Medulla oblongata (tissue), 1 donor: ENCODE results near the gene OR5AN1.
"Not testable (repeated sequence)": the region's sequence is repeated elsewhere in the genome, so short reads cannot be mapped to it uniquely, and the experiment has no call there.

Source experiments
- DNase-seq: peaks from one replicate; pipeline ENCODE4 v3.0.0-alpha.2; 2015; ENCODE audit errors: extremely low spot score

Gene OR5AN1

GRCh38 chr11:59358595-59358994, at the start of gene OR5AN1:
TSS of gene OR5AN1 (plus strand) at chr11:59358895. CDS start at chr11:59364459, 5,564 bp downstream.
- no peak for DNase-seq

DNA sequence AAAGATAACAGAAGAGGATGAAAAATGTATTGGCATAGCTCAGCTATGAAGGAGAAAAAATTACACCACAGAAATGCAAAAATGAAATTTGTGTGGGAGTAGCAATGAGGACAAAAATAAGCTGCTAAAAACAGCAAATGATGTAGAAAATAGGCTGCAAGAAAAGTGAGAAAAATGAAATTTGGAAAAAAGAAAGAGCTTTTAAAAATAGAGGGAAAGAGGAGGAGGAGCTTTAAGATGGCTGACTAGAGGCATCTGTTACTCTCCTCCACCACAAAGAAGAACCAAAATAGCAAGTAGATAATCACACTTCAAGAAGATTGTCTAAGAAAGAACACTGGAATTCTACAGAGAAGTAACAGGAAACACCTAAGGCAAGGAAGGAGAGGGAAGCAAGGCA, 23.7 kb upstream of the OR5AN1 start:
- DNase-seq: no peak

DNA sequence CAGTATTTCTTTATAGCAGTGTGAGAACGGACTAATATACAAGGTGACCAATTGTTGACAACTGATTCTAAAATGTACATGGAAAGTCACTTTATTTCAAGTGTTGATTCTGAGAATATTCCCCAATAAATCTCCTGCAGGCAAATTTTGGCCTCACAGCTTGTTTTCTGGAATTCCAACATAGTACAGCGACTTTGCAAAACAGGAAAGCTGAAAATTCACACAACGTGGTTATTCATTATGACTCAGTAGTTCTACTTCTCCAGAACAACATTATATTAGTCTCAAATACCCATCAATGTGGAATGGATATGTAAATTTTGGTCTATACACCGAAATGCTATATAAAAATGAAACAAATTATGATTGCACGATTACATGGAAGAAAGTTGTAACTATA, 22.5 kb upstream of the OR5AN1 start:
- no peak for DNase-seq

- no peak for DNase-seq
Measured at GRCh38 chr11:59336931-59337330, 21.8 kb upstream of the OR5AN1 start.

GRCh38 chr11:59349657-59350056, 9.0 kb upstream of the OR5AN1 start:
- DNase-seq: not testable (repeated sequence)

DNA sequence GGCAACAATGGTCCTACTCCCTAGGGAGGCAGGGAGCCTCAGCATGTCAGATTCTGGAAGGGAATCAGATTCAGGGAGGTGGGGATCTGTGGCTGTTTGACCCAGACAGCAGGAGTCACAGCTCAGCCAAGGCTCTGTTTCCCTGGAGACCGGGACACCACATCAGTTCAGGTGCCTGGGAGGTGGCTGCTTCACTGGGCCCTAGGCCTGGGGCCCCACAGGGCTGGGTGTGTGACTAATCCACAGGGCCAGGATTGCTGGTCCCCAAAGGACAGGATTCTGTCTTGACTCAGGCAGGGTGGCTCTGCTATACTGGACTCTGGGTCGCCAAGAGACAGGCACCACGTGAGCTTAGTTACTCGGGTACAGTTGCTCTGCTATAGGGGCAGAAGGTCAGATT, 3.5 kb upstream of the OR5AN1 start:
- DNase-seq: no peak

DNA sequence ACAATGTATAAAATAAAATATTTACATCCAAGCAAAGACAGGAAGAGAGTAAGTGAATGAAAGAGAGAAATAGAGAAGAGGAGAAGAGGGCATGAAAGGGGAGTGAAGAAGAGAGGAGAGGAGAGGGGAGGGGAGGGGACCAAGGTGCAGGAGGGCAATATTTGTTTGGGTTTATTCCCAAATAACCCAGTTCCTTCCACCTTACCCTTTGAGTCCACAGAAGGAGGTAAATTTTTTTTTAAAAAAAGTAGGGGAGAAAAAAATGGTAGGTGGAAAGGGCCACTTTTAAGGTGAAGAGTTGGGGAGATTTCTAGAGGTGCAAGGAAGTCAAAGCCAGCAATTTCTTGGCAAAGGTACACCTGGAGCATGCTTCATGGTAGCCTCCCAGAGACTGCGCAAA, 2.1 kb upstream of the OR5AN1 start:
- DNase-seq: no peak

- DNase-seq: no peak
Measured at GRCh38 chr11:59358020-59358419, 675 bp upstream of the OR5AN1 start.

GRCh38 chr11:59365232-59366018, 6.7 kb downstream of the OR5AN1 start:
- no peak for DNase-seq

GRCh38 chr11:59368238-59369022, 9.7 kb downstream of the OR5AN1 start:
- peak; percentile 17 for DNase-seq

DNA sequence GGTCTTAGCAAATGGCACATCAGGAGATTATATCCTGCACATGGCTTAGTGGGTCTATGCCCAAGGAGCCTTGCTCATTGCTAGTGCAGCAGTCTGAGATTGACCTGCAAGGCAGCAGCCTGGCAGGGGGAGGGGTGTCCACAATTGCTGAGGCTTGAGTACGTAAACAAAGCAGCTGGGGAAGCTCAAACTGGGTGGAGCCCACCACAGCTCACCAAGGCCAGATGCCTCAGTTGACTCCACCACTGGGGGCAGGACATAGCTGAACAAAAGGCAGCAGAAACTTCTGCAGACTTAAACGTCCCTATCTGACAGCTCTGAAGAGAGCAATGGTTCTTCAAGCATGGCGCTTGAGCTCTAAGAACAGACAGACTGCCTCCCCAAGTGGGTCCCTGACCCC, 13.6 kb downstream of the OR5AN1 start:
- DNase-seq: not testable (repeated sequence)

DNA sequence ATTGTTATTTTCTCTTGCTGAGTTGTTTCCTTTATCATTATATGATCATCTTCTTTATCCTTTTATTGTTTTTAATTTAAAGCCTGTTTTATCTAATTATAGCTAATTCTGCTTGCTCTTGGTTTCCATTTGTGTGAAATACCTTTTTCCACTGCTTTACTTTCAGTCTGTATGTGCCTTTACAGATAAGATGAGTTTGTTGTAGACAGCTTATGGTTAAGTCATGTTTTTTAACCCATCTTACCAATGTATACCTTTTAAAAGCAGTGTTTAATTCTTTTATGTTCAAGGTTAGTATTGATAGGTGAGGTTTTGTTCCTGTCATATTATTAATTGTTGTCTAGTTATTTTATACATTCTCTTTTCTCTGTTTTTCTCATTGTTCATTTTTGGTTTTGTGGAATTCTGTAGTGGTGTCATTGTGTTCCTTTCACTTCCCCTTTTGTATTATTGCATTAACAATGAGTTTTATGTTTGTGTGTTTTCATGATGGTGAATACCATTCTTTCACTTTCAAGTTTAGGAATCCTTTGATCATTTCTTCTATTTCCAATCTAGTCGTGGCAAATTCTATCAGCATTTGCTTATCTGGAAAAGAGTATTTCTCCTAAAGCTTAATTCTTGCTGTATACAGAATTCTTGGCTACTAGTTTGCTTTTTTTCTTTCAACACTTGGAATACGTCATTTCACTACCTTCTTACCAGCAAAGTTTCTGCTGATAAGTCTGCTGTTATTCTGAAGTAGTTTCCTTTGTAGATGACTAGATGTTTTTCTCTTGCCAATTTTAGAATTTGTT, 21.8 kb downstream of the OR5AN1 start:
- no peak for DNase-seq

GRCh38 chr11:59394186-59394585, 35.5 kb downstream of the OR5AN1 start:
- no peak for DNase-seq

- no peak for DNase-seq
Measured at GRCh38 chr11:59400461-59401261, 42.0 kb downstream of the OR5AN1 start.

GRCh38 chr11:59401262-59401552, 42.5 kb downstream of the OR5AN1 start:
- DNase-seq: no peak

- no peak for DNase-seq
Measured at GRCh38 chr11:59403546-59403945, 44.9 kb downstream of the OR5AN1 start.

DNA sequence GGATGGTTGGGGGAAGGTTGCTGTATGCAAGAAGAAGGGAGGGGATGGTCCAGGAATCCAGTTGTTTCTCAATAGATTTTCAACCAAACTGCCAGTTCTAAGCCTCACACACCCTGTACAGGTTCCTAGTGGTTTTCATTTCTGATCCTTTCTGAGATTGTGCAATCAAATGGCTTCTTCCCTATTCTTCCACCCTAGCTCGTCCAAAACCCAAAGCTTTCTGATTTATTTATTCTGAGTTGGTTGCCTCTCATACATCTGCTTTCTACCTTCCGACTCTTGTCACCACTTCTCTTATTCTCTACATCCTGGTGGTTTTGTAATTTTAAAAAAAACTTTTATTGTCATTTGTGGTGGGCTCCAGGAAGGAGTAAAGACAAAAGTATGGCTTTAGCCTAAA, 55.0 kb downstream of the OR5AN1 start:
- DNase-seq: no peak

DNA sequence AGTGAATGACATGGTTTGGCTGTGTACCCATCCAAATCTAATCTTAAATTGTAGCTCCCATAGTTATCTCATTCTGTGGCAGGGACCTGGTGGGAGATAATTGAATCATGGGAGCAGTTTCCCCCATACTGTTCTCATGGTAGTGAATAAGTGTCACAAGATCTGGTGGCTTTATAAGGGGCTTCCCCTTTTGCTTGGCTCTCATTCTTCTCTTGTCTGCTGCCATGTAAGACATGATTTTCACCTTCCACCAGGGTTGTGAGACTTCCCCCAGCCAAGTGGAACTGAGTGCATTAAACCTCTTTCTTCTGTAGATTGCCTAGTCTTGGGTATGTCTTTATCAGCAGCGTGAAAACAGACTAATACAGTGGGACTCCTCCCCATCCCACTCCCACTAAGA, 56.4 kb downstream of the OR5AN1 start:
- DNase-seq: no peak

GRCh38 chr11:59416613-59417012, 57.9 kb downstream of the OR5AN1 start:
- no peak for DNase-seq

GRCh38 chr11:59417023-59417422, 58.3 kb downstream of the OR5AN1 start:
- no peak for DNase-seq

- no peak for DNase-seq
Measured at GRCh38 chr11:59418156-59418555, 59.5 kb downstream of the OR5AN1 start.
